ENCODE data around the gene DTNBP1. TPM values are rescaled to one million over a fixed set of nuclear protein-coding genes. Genes with fewer than 3 reads are reported as not detected.

DTNBP1 gene
- total and polyA plus RNA-seq, 2 donors (not counting 3 experiments of a cell fraction or from before 2014, with no cell fraction given) = 24.3 to 28.9 TPM

DNA sequence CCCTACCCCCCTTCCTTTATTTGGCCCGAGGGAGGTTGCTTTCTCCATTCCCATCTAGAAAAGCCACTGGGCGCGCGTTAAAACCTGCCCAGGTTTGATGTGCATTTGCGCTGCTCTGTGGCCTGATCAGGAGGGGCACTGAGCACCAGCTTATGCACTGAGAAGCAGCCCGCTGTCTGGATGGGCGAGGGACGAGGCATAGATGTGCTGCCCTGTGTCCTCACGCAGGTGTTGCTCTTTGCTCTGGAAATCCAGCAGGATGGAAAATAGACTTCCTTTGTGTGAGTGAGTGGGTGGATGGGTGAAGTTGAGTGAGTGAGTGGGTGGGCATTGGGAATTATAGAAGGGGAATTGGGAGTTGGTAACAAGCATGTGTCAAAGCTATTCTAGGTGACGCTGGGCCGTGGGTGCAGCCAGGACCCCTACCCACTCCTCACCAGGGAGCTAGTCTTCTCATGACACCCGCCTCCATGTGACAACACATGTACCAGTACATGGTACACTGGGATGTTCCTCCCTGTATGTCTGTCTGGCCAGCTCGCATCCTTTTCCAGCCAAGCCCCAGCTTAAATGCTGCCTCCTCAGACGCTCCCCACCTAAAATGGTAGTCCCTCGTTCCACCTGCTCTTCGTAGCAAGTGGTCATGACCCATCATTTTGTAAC is 162.6 kb downstream of the DTNBP1 start:
- no peak overlapping the region for H2AFZ ChIP-seq (ENCODE audit: low read depth, low read length)
- ChIA-PET CTCF (no interaction called here), POLR2A (no interaction called here)
- no TSS peak for BruUV-seq (replicated peaks)
- no peak for TF ChIP-seq FOS (IDR thresholded peaks at IDR 0.05; ENCODE audit: borderline replicate concordance, insufficient read depth, low read length)
- no peak for TF ChIP-seq MYC (IDR thresholded peaks at IDR 0.05; ENCODE audit: low read depth, low read length)
- no peak for TF ChIP-seq EZH2 (IDR thresholded peaks at IDR 0.05; ENCODE audit: borderline replicate concordance, low read depth, low read length, severe bottlenecking)
- no peak for TF ChIP-seq POLR2AphosphoS5 (IDR thresholded peaks at IDR 0.05; ENCODE audit: insufficient read depth, low read depth, low read length)
- no peak for TF ChIP-seq POLR2A (IDR thresholded peaks at IDR 0.05; ENCODE audit: low read depth, low read length)
- TF ChIP-seq GATA2 (IDR thresholded peaks at IDR 0.05; ENCODE audit: insufficient read depth, insufficient read length, low read depth, low read length) = no peak
- TF ChIP-seq JUN (IDR thresholded peaks at IDR 0.05; ENCODE audit: borderline replicate concordance, insufficient read depth, insufficient read length, low read depth) = no peak
- TF ChIP-seq, protein P1, sequence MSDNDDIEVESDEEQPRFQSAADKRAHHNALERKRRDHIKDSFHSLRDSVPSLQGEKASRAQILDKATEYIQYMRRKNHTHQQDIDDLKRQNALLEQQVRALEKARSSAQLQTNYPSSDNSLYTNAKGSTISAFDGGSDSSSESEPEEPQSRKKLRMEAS (IDR thresholded peaks at IDR 0.05; ENCODE audit: insufficient read depth, insufficient read length) = no peak
- TF ChIP-seq, protein P2, sequence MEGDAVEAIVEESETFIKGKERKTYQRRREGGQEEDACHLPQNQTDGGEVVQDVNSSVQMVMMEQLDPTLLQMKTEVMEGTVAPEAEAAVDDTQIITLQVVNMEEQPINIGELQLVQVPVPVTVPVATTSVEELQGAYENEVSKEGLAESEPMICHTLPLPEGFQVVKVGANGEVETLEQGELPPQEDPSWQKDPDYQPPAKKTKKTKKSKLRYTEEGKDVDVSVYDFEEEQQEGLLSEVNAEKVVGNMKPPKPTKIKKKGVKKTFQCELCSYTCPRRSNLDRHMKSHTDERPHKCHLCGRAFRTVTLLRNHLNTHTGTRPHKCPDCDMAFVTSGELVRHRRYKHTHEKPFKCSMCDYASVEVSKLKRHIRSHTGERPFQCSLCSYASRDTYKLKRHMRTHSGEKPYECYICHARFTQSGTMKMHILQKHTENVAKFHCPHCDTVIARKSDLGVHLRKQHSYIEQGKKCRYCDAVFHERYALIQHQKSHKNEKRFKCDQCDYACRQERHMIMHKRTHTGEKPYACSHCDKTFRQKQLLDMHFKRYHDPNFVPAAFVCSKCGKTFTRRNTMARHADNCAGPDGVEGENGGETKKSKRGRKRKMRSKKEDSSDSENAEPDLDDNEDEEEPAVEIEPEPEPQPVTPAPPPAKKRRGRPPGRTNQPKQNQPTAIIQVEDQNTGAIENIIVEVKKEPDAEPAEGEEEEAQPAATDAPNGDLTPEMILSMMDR (IDR thresholded peaks at IDR 0.05; ENCODE audit: extremely low read depth in 1 of 2, insufficient read depth in 1 of 2, low read depth in 1 of 2, low read length in 2 of 2) = no peak
- no peak overlapping the region for H3K27ac ChIP-seq (ENCODE audit: insufficient read depth, low read depth, low read length)
- DNase-seq (ENCODE audit: low read depth, low spot score) = no peak
- H3K4me3 ChIP-seq (replicated peaks in 1 of 3; ENCODE audit: insufficient read depth in 1 of 3, low read depth in 1 of 3, low read length in 3 of 3) = no peak overlapping the region
- H3K9ac ChIP-seq (replicated peaks; ENCODE audit: extremely low read depth, insufficient read depth, low read length) = no peak overlapping the region
- peaks cover 6% of the 10 kb centered on the region for H3K4me1 ChIP-seq (ENCODE audit: control insufficient read depth, extremely low read depth, insufficient read depth, low read length)
- dilution Hi-C loops (cut with MboI; ENCODE audit: extremely low pct_ligation_motif_present, low sequenced_read_pairs) (no loop called here), intact Hi-C loops (cut with micrococcal nuclease) (loop anchor here (5.0 kb wide), 1 partner anchor 52 kb away; no protein-coding TSS in a partner anchor)
- H3K9me1 ChIP-seq (replicated peaks; ENCODE audit: control insufficient read depth, extremely low read depth, insufficient read depth, low read length) = no peaks in the 10 kb centered on the region
- H3K79me2 ChIP-seq (ENCODE audit: control insufficient read depth, insufficient read depth, low read length) = no peaks in the 10 kb centered on the region
- H3K4me2 ChIP-seq (ENCODE audit: insufficient read depth, low read length) = no peak overlapping the region
- H3K27me3 ChIP-seq (ENCODE audit: control insufficient read depth in 2 of 2, insufficient read depth in 2 of 2, low read length in 2 of 2) = no peaks in the 10 kb centered on the region
- H3K9me3 ChIP-seq (replicated peaks; ENCODE audit: control insufficient read depth, insufficient read depth, low read length) = no peaks in the 10 kb centered on the region
- no peaks in the 10 kb centered on the region for H4K20me1 ChIP-seq (replicated peaks; ENCODE audit: control insufficient read depth, extremely low read depth, insufficient read depth, low read length)
- FAIRE-seq = no peak
- H3K36me3 ChIP-seq (ENCODE audit: control insufficient read depth in 2 of 2, extremely low read depth in 1 of 2, insufficient read depth in 2 of 2, low read length in 2 of 2) = peaks cover 2 to 6% of the 10 kb centered on the region in 2 experiments
